Activated CD8-positive, alpha-beta T cell treated with anti-CD3 and anti-CD28 coated beads for 36 hours (primary cell): Measurements from ENCODE around the gene ZNF391. TPM values are rescaled to one million over a fixed set of nuclear protein-coding genes. Genes with fewer than 3 reads are reported as not detected.

ENCODE experiments used
- ATAC-seq: fragments of 200-7000 bp; cut with Tn5 transposase; one replicate; pipeline ENCODE4 v1.10.0; 2021; ENCODE audit warnings: mild to moderate bottlenecking, moderate library complexity
- CTCF ChIA-PET: fragments of 350-600 bp; sonication (Branson Sonifier 250); formaldehyde crosslinking; loops from one replicate; lab custom pipeline; 2021; ENCODE audit warnings: antibody characterized with exemption; lab: Charles Lee
- POLR2A ChIA-PET: fragments of 350-600 bp; sonication (Branson Sonifier 250); formaldehyde crosslinking; loops from one replicate; lab custom pipeline; 2021; ENCODE audit warnings: antibody characterized with exemption; lab: Charles Lee
- DNase-seq: peaks from one replicate; pipeline ENCODE4 v3.0.0-alpha.2; 2020
- H3K27ac Mint-ChIP-seq: one replicate; pipeline ENCODE4 v1.8.0; 2021; ENCODE audit warnings: mild to moderate bottlenecking, mixed read lengths
- H3K27me3 Mint-ChIP-seq: one replicate; pipeline ENCODE4 v1.8.0; 2021; ENCODE audit warnings: mixed read lengths
- H3K36me3 Mint-ChIP-seq: one replicate; pipeline ENCODE4 v1.8.0; 2021; ENCODE audit warnings: low read depth, mixed read lengths
- H3K4me1 Mint-ChIP-seq: one replicate; pipeline ENCODE4 v1.8.0; 2021; ENCODE audit warnings: low read depth, mixed read lengths
- H3K4me3 Mint-ChIP-seq: one replicate; pipeline ENCODE4 v1.8.0; 2021; ENCODE audit warnings: mild to moderate bottlenecking, moderate library complexity, mixed read lengths
- H3K9me3 Mint-ChIP-seq: one replicate; pipeline ENCODE4 v1.8.0; 2021; ENCODE audit warnings: mixed read lengths
- CTCF ChIP-seq: fragments of 200-600 bp; IDR thresholded peaks from one replicate; pipeline ENCODE4 v1.8.0; 2022; ENCODE audit warnings: antibody characterized with exemption, mild to moderate bottlenecking
- intact Hi-C: fragments of 100-400 bp; cut with micrococcal nuclease; formaldehyde crosslinking; loops from one replicate; pipeline ENCODE4 v1.10.0; 2022
- total RNA-seq, 2 experiments: library from RNA; stranded (reverse); gene quantifications; one replicate each; pipeline ENCODE4 v1.2.3, GENCODE V29; 2021

Gene ZNF391
- total RNA-seq, 2 experiments from 2014 or later, result 2.8 to 4.5 TPM

GRCh38 chr6:27451660-27452390 lies 63.3 kb downstream of the ZNF391 start:
- no peak overlapping the region for H3K27ac Mint-ChIP-seq
- intact Hi-C loops, result no loop called here
- peaks cover 77% of the 10 kb centered on the region for H3K9me3 Mint-ChIP-seq
- DNase-seq (no peak), ATAC-seq (no peak)
- H3K4me1 Mint-ChIP-seq, result no peaks in the 10 kb centered on the region
- ChIA-PET POLR2A (interaction anchor here (1.5 kb wide), 1 partner anchor 10 kb away, joined by 3 read pairs; no protein-coding TSS in a partner anchor), CTCF (no interaction called here)
- peaks cover 87% of the 10 kb centered on the region for H3K36me3 Mint-ChIP-seq
- no peak for TF ChIP-seq CTCF
- no peak overlapping the region for H3K4me3 Mint-ChIP-seq
- H3K27me3 Mint-ChIP-seq, result no peaks in the 10 kb centered on the region

GRCh38 chr6:27452496-27452897 lies 63.9 kb downstream of the ZNF391 start:
- ChIA-PET POLR2A (interaction anchor here (1.5 kb wide), 1 partner anchor 9 kb away, joined by 3 read pairs; no protein-coding TSS in a partner anchor), CTCF (interaction anchor here (1.1 kb wide), 1 partner anchor 156 kb away, joined by 3 read pairs; no protein-coding TSS in a partner anchor)
- Mint-ChIP-seq H3K36me3 (peaks cover 91% of the 10 kb centered on the region), H3K4me1 (no peaks in the 10 kb centered on the region), H3K4me3 (no peak overlapping the region), H3K9me3 (peaks cover 77% of the 10 kb centered on the region), H3K27ac (no peak overlapping the region), H3K27me3 (no peaks in the 10 kb centered on the region)
- no peak for ATAC-seq
- TF ChIP-seq CTCF, result no peak
- no peak for DNase-seq
- intact Hi-C loops, result no loop called here

Other genes starting within 250 kb of the ZNF391 start
- 1 to 10 TPM in 1 of 2 experiments, under 1 TPM in 1; 0.65 to 1.9 TPM for gene PRSS16, start 141.1 kb upstream of the ZNF391 start, total RNA-seq
- gene POM121L2, start 76.5 kb upstream of the ZNF391 start, total RNA-seq, result not detected
- 10 to 100 TPM; 10.4 to 11.5 TPM for gene ZNF184, start 84.3 kb downstream of the ZNF391 start, total RNA-seq